ENCODE measurements around the gene AK1. TPM values are rescaled to one million over a fixed set of nuclear protein-coding genes. Genes with fewer than 3 reads are reported as not detected.

The AK1 gene
- polyA plus RNA-seq, 1 experiment = 102 TPM

DNA sequence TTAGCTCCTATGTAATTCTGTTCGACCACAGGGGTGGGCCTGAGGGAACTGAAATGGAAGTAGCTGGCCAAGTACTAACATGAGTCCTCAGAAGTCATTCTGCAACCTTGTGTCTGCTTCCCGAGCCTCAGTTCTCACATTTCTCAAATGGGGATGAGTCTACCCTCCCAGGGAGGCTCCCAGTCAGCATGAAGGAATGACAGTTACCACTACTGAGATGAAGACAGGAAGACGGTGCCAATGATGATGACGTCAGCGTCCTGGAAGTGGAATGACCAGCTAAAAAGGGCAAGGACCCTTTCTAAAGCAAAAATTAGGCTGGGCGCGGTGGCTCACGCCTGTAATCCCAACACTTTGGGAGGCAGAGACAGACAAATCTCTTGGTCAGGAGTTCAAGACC, 46.3 kb upstream of the AK1 start:
- no peak overlapping the region for H3K4me3 ChIP-seq (ENCODE audit: low read depth, low read length)
- no peaks in the 10 kb centered on the region for H3K27me3 ChIP-seq (ENCODE audit: control insufficient read depth, insufficient read depth, low read length)
- TF ChIP-seq CTCF (IDR thresholded peaks at IDR 0.05; ENCODE audit: insufficient read depth, low read depth, low read length) = no peak
- DNase-seq (ENCODE audit: low read depth) = peak; percentile 86
- CTCF ChIA-PET = interaction anchor here (0.6 to 5.7 kb wide), 11 partner anchors 12 to 386 kb away, joined by 3 to 70 read pairs (median 3); partner anchors contain the start of genes CDK9 and TOR2A
- POLR2A ChIA-PET = no interaction called here
- H3K36me3 ChIP-seq (ENCODE audit: control insufficient read depth, insufficient read depth, low read length) = no peaks in the 10 kb centered on the region

GRCh38 chr9:127923046-127923445, 45.6 kb upstream of the AK1 start:
- no peak for TF ChIP-seq CTCF (IDR thresholded peaks at IDR 0.05; ENCODE audit: insufficient read depth, low read depth, low read length)
- no peak overlapping the region for H3K4me3 ChIP-seq (ENCODE audit: low read depth, low read length)
- CTCF ChIA-PET = interaction anchor here (0.8 to 5.7 kb wide), 12 partner anchors 11 to 333 kb away, joined by 3 to 70 read pairs (median 4); partner anchors contain the start of gene TOR2A
- DNase-seq (ENCODE audit: low read depth) = no peak
- H3K36me3 ChIP-seq (ENCODE audit: control insufficient read depth, insufficient read depth, low read length) = no peaks in the 10 kb centered on the region
- POLR2A ChIA-PET = no interaction called here
- no peaks in the 10 kb centered on the region for H3K27me3 ChIP-seq (ENCODE audit: control insufficient read depth, insufficient read depth, low read length)

DNA sequence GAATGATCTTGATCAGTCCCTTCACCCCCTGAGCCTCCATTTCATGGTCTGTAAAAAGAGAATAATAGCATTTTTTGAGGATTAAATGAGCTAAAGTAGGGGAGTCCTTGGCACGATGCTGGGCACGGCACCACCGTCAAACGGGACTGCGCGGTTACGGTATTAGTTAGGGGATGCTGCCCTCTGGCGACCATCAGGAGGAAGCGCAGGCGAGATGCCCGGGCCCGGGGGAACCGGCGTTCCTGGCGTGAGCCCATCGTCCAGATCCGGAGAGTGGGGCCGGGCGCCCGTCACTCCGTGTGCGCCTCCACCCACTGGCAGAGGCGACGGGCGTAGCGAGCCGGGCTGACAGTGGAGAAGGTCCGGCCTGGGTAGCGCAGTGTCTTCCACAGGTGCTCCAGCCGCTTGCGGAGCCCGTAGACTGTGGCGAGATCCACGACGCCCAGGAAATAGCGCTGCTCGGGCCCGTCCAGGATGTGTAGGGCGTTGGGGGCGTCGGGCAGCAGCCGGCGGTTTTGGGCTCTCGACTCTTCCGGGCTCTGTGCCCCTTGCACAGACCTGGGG, 44.2 kb upstream of the AK1 start:
- no peaks in the 10 kb centered on the region for H3K27me3 ChIP-seq (ENCODE audit: control insufficient read depth, insufficient read depth, low read length)
- no peak for DNase-seq (ENCODE audit: low read depth)
- POLR2A ChIA-PET = no interaction called here
- no peaks in the 10 kb centered on the region for H3K36me3 ChIP-seq (ENCODE audit: control insufficient read depth, insufficient read depth, low read length)
- peak; percentile 93 for TF ChIP-seq CTCF (IDR thresholded peaks at IDR 0.05; ENCODE audit: insufficient read depth, low read depth, low read length)
- H3K4me3 ChIP-seq (ENCODE audit: low read depth, low read length) = peak overlapping the region; percentile 9; the same call in 1 of the 2 replicates
- CTCF ChIA-PET = interaction anchor here (0.6 to 5.7 kb wide), 37 partner anchors 9 to 721 kb away, joined by 3 to 70 read pairs (median 4); partner anchors contain the start of genes CDK9, ENG, PIP5KL1 and TOR2A

- TF ChIP-seq CTCF (IDR thresholded peaks at IDR 0.05; ENCODE audit: insufficient read depth, low read depth, low read length) = no peak
- DNase-seq (ENCODE audit: low read depth) = no peak
- Histone ChIP-seq H3K27me3 (ENCODE audit: control insufficient read depth, insufficient read depth, low read length) (no peaks in the 10 kb centered on the region), H3K36me3 (ENCODE audit: control insufficient read depth, insufficient read depth, low read length) (no peaks in the 10 kb centered on the region), H3K4me3 (ENCODE audit: low read depth, low read length) (no peak overlapping the region)
- POLR2A ChIA-PET = no interaction called here
- CTCF ChIA-PET = interaction anchor here (0.6 to 5.7 kb wide), 34 partner anchors 10 to 720 kb away, joined by 3 to 70 read pairs (median 4); partner anchors contain the start of genes CDK9, ENG, PIP5KL1 and TOR2A
Measured at GRCh38 chr9:127920794-127921193, 43.3 kb upstream of the AK1 start.

- TF ChIP-seq CTCF (IDR thresholded peaks at IDR 0.05; ENCODE audit: insufficient read depth, low read depth, low read length) = no peak
- Histone ChIP-seq H3K4me3 (ENCODE audit: low read depth, low read length) (no peak overlapping the region), H3K36me3 (ENCODE audit: control insufficient read depth, insufficient read depth, low read length) (no peaks in the 10 kb centered on the region; the same call in 1 of the 2 replicates), H3K27me3 (ENCODE audit: control insufficient read depth, insufficient read depth, low read length) (no peaks in the 10 kb centered on the region)
- ChIA-PET POLR2A (interaction anchor here (0.6 to 0.8 kb wide), 2 partner anchors 66 to 150 kb away, joined by 3 read pairs; no protein-coding TSS in a partner anchor), CTCF (interaction anchor here (0.9 to 5.7 kb wide), 12 partner anchors 9 to 330 kb away, joined by 3 to 70 read pairs (median 4); partner anchors contain the start of gene TOR2A)
- DNase-seq (ENCODE audit: low read depth) = peak; percentile 98
Measured at GRCh38 chr9:127919253-127919815, 41.9 kb upstream of the AK1 start.

Measured in BJ (cell line).